Mesenchymal stem cell (in vitro differentiated cells and primary cell): Measurements from ENCODE around the gene KCNK5.

ENCODE experiments used
- DNase-seq: peaks from one replicate; pipeline ENCODE4 v3.0.0-alpha.2; 2013
- H2AFZ ChIP-seq: one replicate; pipeline ENCODE4 v1.6.1; 2013; ENCODE audit warnings: low read depth, mild to moderate bottlenecking, control low read depth, inconsistent platforms, low read length, moderate library complexity
- H2AK5ac ChIP-seq: 2 replicates; pipeline ENCODE4 v1.6.1; 2013; ENCODE audit warnings: low read length, moderate library complexity, mild to moderate bottlenecking, inconsistent platforms; ENCODE audit not compliant: severe bottlenecking
- H2BK120ac ChIP-seq: one replicate; pipeline ENCODE4 v1.6.1; 2013; ENCODE audit warnings: low read depth, mild to moderate bottlenecking, inconsistent platforms, low read length, moderate library complexity
- H2BK12ac ChIP-seq, 2 experiments: one replicate each; pipeline ENCODE4 v1.6.1; 2013; ENCODE audit warnings: inconsistent platforms in 2 of 2, low read length in 2 of 2, mild to moderate bottlenecking in 2 of 2, moderate library complexity in 2 of 2, control low read depth in 1 of 2
- H2BK15ac ChIP-seq: one replicate; pipeline ENCODE4 v1.6.1; 2013; ENCODE audit warnings: mild to moderate bottlenecking, low read depth, inconsistent platforms; ENCODE audit not compliant: poor library complexity, severe bottlenecking
- H2BK5ac ChIP-seq: 2 replicates; pipeline ENCODE4 v1.6.1; 2013; ENCODE audit warnings: low read depth, mild to moderate bottlenecking, low read length, control low read depth, inconsistent platforms; ENCODE audit not compliant: poor library complexity, severe bottlenecking
- H3K14ac ChIP-seq, 2 experiments: one replicate each; pipeline ENCODE4 v1.6.1; 2013; ENCODE audit warnings: inconsistent platforms in 2 of 2, low read length in 2 of 2, control low read depth in 1 of 2, mild to moderate bottlenecking in 1 of 2, moderate library complexity in 1 of 2
- H3K18ac ChIP-seq, 2 experiments: one replicate each; pipeline ENCODE4 v1.6.1; 2013; ENCODE audit warnings: inconsistent platforms in 2 of 2, low read length in 2 of 2, control low read depth in 1 of 2, low read depth in 1 of 2, mild to moderate bottlenecking in 1 of 2
- H3K23ac ChIP-seq, 2 experiments: one replicate each; pipeline ENCODE4 v1.6.1; 2013; ENCODE audit warnings: inconsistent platforms in 2 of 2, low read length in 2 of 2, mild to moderate bottlenecking in 2 of 2, moderate library complexity in 2 of 2, control low read depth in 1 of 2
- H3K27ac ChIP-seq: 2 replicates; pipeline ENCODE4 v1.5.1; 2013; ENCODE audit warnings: mild to moderate bottlenecking, moderate library complexity, low read length, control low read depth, inconsistent platforms; ENCODE audit not compliant: poor library complexity, severe bottlenecking
- H3K27me3 ChIP-seq, 2 experiments: 2 replicates each; pipeline versions ENCODE4 v1.6.1 to v1.7.0; 2013; ENCODE audit warnings: low read length in 2 of 2, mild to moderate bottlenecking in 2 of 2, moderate library complexity in 2 of 2, control low read depth in 1 of 2, inconsistent platforms in 1 of 2; ENCODE audit not compliant: control insufficient read depth in 1 of 2, insufficient read depth in 1 of 2
- H3K36me3 ChIP-seq, 2 experiments: 2 replicates each; pipeline versions ENCODE4 v1.6.1 to v1.7.0; 2013; ENCODE audit warnings: low read length in 2 of 2, control low read depth in 1 of 2, inconsistent platforms in 1 of 2, low read depth in 1 of 2, mild to moderate bottlenecking in 1 of 2; ENCODE audit not compliant: insufficient read depth in 2 of 2, control insufficient read depth in 1 of 2
- H3K4ac ChIP-seq, 2 experiments: one replicate each; pipeline ENCODE4 v1.6.1; 2013; ENCODE audit warnings: inconsistent platforms in 2 of 2, low read length in 2 of 2, mild to moderate bottlenecking in 2 of 2, moderate library complexity in 2 of 2, control low read depth in 1 of 2, low read depth in 1 of 2
- H3K4me1 ChIP-seq: 2 replicates; pipeline ENCODE4 v1.6.1; 2013; ENCODE audit warnings: low read depth, low read length, control low read depth; ENCODE audit not compliant: control insufficient read depth, insufficient read depth
- H3K4me2 ChIP-seq: 2 replicates; pipeline ENCODE4 v1.6.1; 2013; ENCODE audit warnings: low read length, mild to moderate bottlenecking, inconsistent platforms; ENCODE audit not compliant: poor library complexity, severe bottlenecking
- H3K4me3 ChIP-seq, 2 experiments: 2 replicates each; pipeline versions ENCODE4 v1.5.1 to v1.7.0; 2013; ENCODE audit warnings: low read length in 2 of 2, mild to moderate bottlenecking in 2 of 2, control low read depth in 1 of 2, low read depth in 1 of 2; ENCODE audit not compliant: insufficient read depth in 1 of 2
- H3K79me1 ChIP-seq: replicated peaks from 2 replicates; pipeline ENCODE4 v1.6.1; 2013; ENCODE audit warnings: mild to moderate bottlenecking, control low read depth, low read length, inconsistent platforms; ENCODE audit not compliant: poor library complexity, severe bottlenecking
- H3K9ac ChIP-seq: 2 replicates; pipeline ENCODE4 v1.7.0; 2013; ENCODE audit warnings: mild to moderate bottlenecking, low read length, moderate library complexity
- H3K9me3 ChIP-seq: 2 replicates; pipeline ENCODE4 v1.7.0; 2013; ENCODE audit warnings: mild to moderate bottlenecking, low read length; ENCODE audit not compliant: control insufficient read depth
- H4K8ac ChIP-seq: one replicate; pipeline ENCODE4 v1.6.1; 2013; ENCODE audit warnings: inconsistent platforms, mild to moderate bottlenecking, low read length, moderate library complexity
- H4K91ac ChIP-seq: one replicate; pipeline ENCODE4 v1.6.1; 2013; ENCODE audit warnings: mild to moderate bottlenecking, low read length, inconsistent platforms
- WGBS: methylation state at CpG from one replicate; pipeline ENCODE4 v1.1.7; 2013; ENCODE audit warnings: mixed read lengths; 5-methylcytosine and 5-hydroxymethylcytosine counted together

KCNK5 gene

GRCh38 chr6:39197922-39198500, 31.3 kb downstream of the KCNK5 start:
- no peak overlapping the region for H3K4me3 ChIP-seq
- H3K36me3 ChIP-seq: peaks cover 0 to 13% of the 10 kb centered on the region in 2 experiments
- DNase-seq: no peak

DNA sequence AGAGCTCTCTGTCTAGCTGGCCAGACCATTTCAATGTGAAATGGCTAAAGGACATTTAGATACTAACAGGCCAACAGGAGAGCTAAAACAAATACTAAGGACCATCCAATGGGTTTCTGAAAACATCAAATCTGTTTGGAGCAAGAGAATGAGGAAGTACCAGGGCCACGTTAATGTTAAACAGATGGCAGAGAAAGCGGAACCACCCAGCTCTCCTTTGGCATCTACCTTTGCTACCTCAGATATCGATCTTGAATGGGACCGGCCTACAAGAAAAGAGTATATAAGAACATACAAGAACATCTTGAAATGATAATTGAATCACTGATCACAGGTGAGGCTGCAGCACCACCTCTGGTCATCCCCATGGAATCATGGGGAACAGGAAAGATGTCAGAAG, 31.8 kb downstream of the KCNK5 start:
- H3K4me2 ChIP-seq: no peak overlapping the region
- H3K18ac ChIP-seq: no peak overlapping the region
- 94% methylated on average over 2 of the region's 4 CpGs for WGBS
- peaks cover 0 to 13% of the 10 kb centered on the region in 2 experiments for H3K36me3 ChIP-seq
- no peak overlapping the region for H4K91ac ChIP-seq
- no peak overlapping the region for H2AFZ ChIP-seq
- no peaks in the 10 kb centered on the region for H3K27me3 ChIP-seq
- no peak overlapping the region for H3K14ac ChIP-seq
- H3K4me3 ChIP-seq: no peak overlapping the region
- H3K4me1 ChIP-seq: no peaks in the 10 kb centered on the region
- H3K4ac ChIP-seq: no peak overlapping the region
- DNase-seq: no peak
- H3K23ac ChIP-seq: no peak overlapping the region
- H3K9me3 ChIP-seq: peaks cover 6% of the 10 kb centered on the region
- no peak overlapping the region for H3K9ac ChIP-seq
- no peaks in the 10 kb centered on the region for H3K79me1 ChIP-seq
- H2BK15ac ChIP-seq: no peak overlapping the region
- H2BK120ac ChIP-seq: no peak overlapping the region
- no peak overlapping the region for H4K8ac ChIP-seq
- no peak overlapping the region for H3K27ac ChIP-seq
- no peak overlapping the region for H2AK5ac ChIP-seq
- H2BK12ac ChIP-seq: no peak overlapping the region
- H2BK5ac ChIP-seq: no peak overlapping the region

More at GRCh38 chr6:39197922-39198500, 31.3 kb downstream of the KCNK5 start:
- Histone ChIP-seq H3K23ac (no peak overlapping the region), H2AFZ (no peak overlapping the region), H3K79me1 (no peaks in the 10 kb centered on the region), H4K91ac (no peak overlapping the region), H3K14ac (no peak overlapping the region), H2BK12ac (no peak overlapping the region), H2BK15ac (no peak overlapping the region), H3K27ac (no peak overlapping the region), H2BK5ac (no peak overlapping the region), H3K4me2 (no peak overlapping the region), H2BK120ac (no peak overlapping the region), H3K4ac (no peak overlapping the region), H3K27me3 (no peaks in the 10 kb centered on the region), H3K9me3 (peaks cover 6% of the 10 kb centered on the region), H3K4me1 (no peaks in the 10 kb centered on the region), H4K8ac (no peak overlapping the region), H2AK5ac (no peak overlapping the region), H3K18ac (no peak overlapping the region), H3K9ac (no peak overlapping the region)

DNA sequence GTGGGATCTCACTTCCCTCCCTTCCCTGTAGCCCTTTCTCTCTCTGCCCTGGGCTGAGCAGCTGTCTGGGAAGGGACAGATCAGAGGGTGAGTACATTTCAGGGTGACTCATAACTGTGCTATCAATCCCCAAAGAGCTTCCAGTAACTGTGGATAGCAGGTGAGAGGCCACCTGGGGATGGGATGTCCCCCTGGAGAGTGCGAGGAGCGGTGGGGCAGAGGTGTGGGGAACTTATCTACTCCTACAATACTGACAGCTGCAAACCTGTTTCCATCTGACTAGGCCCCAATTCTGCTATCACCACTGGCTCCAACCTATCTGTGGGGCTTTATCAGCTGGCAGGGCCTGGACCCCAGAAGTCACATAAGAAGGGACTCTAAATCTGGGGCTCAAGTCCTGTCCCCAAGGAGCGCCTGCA, 32.6 kb downstream of the KCNK5 start:
- no peak overlapping the region for H3K4me2 ChIP-seq
- no peaks in the 10 kb centered on the region for H3K4me1 ChIP-seq
- no peak for DNase-seq
- no peak overlapping the region for H3K23ac ChIP-seq
- no peak overlapping the region for H3K27ac ChIP-seq
- no peak overlapping the region for H3K4me3 ChIP-seq
- H3K9me3 ChIP-seq: peaks cover 6% of the 10 kb centered on the region
- H4K91ac ChIP-seq: no peak overlapping the region
- no peaks in the 10 kb centered on the region for H3K27me3 ChIP-seq
- no peak overlapping the region for H3K9ac ChIP-seq
- WGBS: 89% methylated on average over 3 of the region's 3 CpGs
- no peak overlapping the region for H3K4ac ChIP-seq
- no peak overlapping the region for H2AFZ ChIP-seq
- H2BK5ac ChIP-seq: no peak overlapping the region
- no peak overlapping the region for H4K8ac ChIP-seq
- H3K14ac ChIP-seq: no peak overlapping the region
- H3K79me1 ChIP-seq: no peaks in the 10 kb centered on the region
- no peak overlapping the region for H2BK15ac ChIP-seq
- no peak overlapping the region for H2BK12ac ChIP-seq
- H2AK5ac ChIP-seq: no peak overlapping the region
- peaks cover 0 to 13% of the 10 kb centered on the region in 2 experiments for H3K36me3 ChIP-seq
- H2BK120ac ChIP-seq: no peak overlapping the region
- no peak overlapping the region for H3K18ac ChIP-seq

DNA sequence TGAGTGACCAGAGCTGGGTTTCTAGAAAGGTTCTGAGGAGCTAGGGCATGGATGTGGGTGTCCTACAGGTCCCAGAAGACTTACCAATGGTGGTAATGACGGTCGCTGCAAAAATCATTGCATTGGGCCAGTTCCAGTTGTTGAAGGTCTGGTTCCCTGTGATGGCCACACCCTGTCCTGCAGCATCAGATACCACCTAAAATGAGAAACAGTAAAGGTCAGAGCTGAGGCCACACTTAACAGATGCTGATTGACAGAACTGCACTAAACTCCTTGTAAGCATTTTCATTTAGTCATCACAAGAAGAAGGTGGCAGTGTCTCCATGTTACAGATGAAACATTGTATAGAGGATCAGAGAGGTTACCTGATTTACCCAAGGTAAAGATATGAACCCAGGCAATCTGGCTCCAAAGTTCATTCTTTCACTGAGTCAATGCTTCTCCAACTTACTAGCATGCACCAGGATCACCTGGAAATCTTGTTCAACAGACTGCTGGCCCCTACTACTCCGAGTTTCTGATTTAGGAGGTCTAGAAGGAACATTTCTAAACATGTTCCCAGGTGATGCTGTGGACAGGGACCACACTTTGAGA, 33.4 kb downstream of the KCNK5 start:
- Histone ChIP-seq H2BK5ac (no peak overlapping the region), H3K27ac (no peak overlapping the region), H2BK15ac (no peak overlapping the region)

More for the DNA sequence above, 33.4 kb downstream of the KCNK5 start:
- Histone ChIP-seq H3K9me3 (peaks cover 6% of the 10 kb centered on the region), H3K79me1 (no peaks in the 10 kb centered on the region), H3K23ac (no peak overlapping the region), H3K4me2 (no peak overlapping the region), H3K4ac (no peak overlapping the region), H3K4me1 (no peaks in the 10 kb centered on the region), H3K9ac (no peak overlapping the region), H3K18ac (no peak overlapping the region), H4K91ac (no peak overlapping the region), H3K27me3 (no peaks in the 10 kb centered on the region), H3K36me3 (peaks cover 0 to 13% of the 10 kb centered on the region in 2 experiments), H2AK5ac (no peak overlapping the region), H2BK120ac (no peak overlapping the region), H2AFZ (no peak overlapping the region), H3K4me3 (no peak overlapping the region), H2BK12ac (no peak overlapping the region), H3K14ac (no peak overlapping the region), H4K8ac (no peak overlapping the region)
- DNase-seq: no peak
- 59% methylated on average over 3 of the region's 3 CpGs for WGBS
